ENCODE results near the gene ABTB2.
"Not testable (repeated sequence)": the region's sequence is repeated elsewhere in the genome, so short reads cannot be mapped to it uniquely, and the experiment has no call there.

Gene ABTB2

DNA sequence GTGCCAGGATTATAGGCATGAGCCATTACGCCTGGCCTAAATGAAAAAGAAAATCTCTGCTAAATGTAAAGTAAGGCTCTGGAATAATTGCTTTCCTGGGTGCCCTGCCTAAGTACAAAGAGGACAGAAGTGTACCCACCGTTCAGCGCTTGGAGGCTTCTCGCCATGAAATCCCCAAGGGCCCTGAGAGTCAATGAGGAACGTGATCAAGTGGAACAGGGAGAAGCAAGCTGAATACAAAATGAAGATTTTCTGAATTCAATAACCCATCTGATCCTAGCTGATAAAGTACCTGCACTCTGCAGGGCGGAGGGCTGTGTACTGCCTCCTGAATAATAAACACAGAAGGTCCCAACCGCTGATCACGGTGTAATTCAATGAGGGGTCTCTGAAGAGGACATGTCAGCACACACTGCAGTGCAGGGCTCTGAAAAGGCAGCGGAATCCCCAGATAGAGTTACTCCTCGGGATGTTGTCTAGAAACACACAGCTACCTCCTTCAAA, 97.7 kb downstream of the ABTB2 start:
- no peak for DNase-seq

- no peak for DNase-seq
Observed at GRCh38 chr11:34259087-34259486, 98.7 kb downstream of the ABTB2 start.

DNA sequence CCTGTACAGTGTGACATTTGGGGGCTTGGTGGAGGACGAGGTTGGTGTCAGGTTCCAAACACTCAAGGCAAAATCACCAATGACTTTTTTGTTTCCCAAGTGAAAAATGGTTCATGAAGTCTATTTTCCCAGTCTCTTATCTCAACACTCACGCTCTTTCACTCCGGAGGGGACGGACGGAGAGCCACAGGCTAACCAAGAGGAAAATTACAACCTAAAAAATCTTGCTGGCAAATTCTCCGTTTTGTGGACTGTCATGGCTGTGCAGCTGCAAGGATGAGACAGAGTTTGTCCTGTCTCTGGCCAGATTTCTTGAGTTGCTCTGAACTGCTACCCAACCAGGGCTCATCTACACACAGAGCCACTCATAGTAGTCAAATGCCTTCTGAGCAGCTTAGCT, 101.2 kb downstream of the ABTB2 start:
- DNase-seq: no peak

- no peak for DNase-seq
Observed at GRCh38 chr11:34256150-34256549, 101.7 kb downstream of the ABTB2 start.

- no peak for DNase-seq
Observed at GRCh38 chr11:34255101-34255500, 102.7 kb downstream of the ABTB2 start.

DNA sequence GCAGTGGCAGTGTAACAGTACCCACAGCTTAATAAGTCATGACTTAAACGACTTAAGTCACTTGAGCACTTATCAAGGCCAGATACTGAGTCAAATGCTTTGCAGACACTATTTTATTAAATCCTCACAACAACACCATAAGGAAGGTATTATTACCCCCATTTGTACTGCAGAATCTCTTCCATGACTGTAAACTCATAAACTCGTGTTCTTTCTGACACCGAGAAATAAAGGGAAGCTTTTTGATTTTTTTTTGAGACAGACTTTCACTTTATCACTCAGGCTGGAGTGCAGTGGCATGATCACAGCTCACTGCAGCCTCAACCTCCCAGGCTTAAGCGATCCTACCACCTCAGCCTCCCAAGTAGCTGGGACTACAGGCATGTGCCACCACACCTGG, 103.8 kb downstream of the ABTB2 start:
- no peak for DNase-seq

DNA sequence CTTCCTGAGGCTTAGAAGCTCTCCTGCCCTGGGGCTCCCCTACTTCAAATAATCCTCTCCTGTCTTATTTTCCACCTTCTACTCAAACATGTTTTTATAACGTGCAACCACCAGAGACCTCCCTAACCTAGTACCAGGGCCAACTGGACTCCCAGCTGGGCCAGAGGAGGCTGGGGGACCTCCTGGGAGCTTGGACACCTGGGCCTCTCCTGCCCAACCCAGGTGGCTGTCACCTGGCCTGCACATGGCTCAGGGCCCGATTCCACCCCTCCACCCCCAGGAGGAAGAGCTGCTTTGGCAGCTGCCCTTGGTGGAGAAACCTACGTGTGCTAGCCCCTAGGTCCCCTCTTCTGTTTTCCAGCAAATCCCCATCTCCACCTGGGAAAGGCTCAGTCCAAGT, 105.2 kb downstream of the ABTB2 start:
- DNase-seq: peak; percentile 31

GRCh38 chr11:34252015-34252414, 105.8 kb downstream of the ABTB2 start:
- DNase-seq: no peak

GRCh38 chr11:34251589-34251980, 106.2 kb downstream of the ABTB2 start:
- no peak for DNase-seq

DNA sequence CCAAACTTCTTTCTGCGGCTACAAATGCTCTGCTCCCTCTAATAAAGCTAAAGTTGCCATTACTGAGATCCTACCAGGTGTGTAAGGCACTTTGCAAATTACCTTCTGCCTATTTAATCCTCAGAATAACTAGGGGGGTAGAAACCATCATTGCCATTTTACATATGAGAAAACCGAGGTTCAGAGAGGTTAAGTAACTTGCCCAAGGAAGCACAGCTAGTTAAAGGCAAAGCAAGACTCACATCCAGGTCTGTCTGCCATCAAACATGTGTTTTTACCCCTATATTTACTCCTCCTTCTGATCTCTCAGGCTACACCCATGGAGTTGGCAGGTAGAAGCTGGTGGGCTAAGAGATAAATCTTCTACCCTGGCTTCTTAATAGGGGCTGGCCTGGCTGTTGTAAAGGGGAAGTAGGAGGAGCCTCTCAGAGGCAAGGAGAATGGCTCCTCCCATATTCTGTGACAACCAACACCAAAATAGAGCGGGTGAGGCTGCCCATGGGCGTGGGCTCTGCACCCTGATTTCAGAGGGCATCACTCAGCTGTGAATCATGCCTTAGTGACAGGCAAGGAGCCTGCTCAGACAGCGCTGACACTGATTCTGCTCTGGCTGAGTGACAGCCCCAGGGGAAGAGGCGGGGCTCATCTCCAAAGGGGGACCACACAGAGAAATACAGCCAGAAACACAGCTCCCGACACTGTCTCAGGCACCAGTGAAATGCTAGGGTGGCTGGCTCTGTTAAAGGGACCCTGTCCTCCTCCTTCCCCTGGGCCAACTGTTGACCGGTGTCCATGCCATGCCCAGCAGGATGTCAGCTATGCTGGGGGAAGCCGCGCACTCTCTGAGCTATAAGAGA, 106.8 kb downstream of the ABTB2 start:
- no peak for DNase-seq

DNA sequence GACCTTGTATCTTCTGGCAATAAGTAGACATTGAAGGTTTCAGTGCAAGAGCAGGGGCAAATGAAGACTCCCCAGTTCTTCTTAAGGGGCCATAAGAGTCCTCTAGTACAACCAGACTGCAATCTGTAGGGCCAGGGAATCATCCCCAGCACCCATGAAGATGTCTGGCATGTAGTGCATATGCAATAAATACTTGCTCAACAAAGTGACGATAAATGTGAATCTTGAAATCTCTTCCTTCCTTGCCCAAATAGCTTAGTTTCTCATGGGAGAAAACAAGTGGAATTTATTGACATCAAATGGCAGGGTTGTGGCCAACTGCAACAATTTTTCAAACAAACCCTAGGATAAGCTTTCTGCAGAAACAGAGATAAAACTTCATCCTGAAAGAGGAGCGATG, 107.6 kb downstream of the ABTB2 start:
- no peak for DNase-seq

GRCh38 chr11:34249439-34249838, 108.4 kb downstream of the ABTB2 start:
- DNase-seq: peak; percentile 33

- DNase-seq: not testable (repeated sequence)
Observed at GRCh38 chr11:34246511-34246910, 111.3 kb downstream of the ABTB2 start.

GRCh38 chr11:34245041-34245440, 112.8 kb downstream of the ABTB2 start:
- no peak for DNase-seq

- DNase-seq: peak; percentile 10
Observed at GRCh38 chr11:34243600-34244464, 114.0 kb downstream of the ABTB2 start.

DNA sequence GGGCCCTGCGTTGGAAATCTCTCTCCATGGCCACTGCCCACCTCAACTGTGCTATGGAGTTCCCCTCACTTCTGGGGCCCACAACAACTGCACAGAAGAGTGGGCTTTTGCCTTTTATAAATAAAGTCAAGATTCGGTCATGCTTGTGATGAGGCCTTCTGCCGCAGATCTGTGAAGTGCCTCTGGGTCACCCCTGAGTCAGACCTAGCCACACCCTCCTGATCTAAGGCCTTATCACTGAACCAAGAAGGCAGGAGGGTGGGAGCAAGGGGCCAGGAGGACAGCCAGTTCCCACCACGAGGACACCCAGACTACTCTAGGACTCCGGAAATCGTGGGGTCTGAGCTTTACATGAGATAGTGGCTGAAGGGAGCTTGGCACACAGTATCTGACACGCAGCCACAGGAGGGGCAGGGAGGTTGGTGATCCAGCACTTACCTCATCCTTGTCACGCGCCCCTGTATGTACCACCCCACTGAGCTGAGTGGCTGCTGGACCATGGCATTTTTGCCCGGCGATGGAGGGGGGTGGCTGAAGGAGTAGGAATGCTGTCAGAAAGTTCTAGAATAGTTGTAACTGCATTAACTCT, 115.7 kb downstream of the ABTB2 start:
- no peak for DNase-seq

- DNase-seq: no peak
Observed at GRCh38 chr11:34240150-34240494, 117.7 kb downstream of the ABTB2 start.

DNA sequence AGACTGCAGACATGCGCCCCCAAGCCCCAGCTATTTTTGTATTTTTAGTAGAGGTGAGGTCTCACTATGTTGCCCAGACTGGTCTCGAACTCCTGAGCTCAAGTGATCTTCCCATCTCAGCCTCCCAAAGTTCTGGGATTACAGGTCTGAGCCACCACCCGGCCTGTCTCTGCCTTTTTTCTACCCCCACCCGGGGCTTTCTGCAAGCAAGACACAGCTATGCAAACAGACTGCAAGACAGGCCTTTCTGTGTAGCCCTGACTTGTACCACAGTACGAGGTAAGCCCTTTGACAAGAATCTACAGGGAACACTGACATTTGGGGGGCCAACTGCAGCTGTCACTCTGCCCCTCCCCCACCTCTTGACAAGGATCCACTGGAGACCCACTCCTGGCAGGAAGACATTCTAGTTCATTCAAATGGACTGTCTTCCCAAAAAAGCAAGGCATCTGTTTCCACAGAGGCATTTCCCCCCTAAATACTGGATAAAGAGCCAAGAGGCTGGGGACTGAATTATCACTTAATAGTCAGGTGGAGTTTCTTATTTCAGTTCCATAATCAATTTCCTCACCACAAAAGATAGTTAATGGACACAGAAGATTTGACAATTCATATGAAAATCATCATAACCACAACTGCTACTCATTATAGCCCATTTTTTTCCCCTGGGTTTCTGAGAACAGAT, 118.2 kb downstream of the ABTB2 start:
- no peak for DNase-seq

DNA sequence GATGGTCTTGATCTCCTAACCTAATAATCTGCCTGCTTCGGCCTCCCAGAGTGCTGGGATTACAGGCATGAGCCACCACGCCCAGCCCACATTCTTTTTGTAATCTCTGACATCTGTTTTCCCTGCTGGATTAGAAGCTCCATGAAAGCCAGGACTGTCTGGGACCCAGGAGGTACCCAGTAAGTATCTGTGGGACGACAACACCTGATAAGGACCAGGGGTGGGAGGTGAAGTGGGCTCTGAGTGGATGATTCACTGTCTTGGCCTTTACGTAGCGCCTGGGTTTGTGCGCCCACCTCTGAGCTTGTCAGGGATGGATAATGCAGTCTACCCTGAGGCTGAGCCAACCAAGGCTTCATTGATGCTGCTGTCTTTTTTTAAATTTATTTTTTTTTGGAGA, 118.8 kb downstream of the ABTB2 start:
- no peak for DNase-seq

DNA sequence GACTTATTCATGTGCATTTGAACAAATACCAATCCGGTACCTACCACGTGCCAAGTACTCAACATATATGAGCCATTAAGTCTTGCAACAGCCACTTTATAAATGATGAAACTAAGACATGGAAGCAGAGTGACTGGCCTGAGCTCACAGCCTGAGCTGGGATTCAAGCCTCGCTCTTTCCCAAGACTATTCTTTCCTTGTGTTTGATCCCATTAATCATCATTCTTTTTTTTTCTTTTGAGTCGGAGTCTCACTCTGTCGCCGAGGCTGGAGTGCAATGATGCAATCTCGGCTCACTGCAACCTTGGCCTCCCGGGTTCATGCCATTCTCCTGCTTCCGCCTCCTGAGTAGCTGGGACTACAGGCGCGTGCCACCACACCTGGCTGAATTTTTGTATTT, 119.3 kb downstream of the ABTB2 start:
- DNase-seq: no peak

DNA sequence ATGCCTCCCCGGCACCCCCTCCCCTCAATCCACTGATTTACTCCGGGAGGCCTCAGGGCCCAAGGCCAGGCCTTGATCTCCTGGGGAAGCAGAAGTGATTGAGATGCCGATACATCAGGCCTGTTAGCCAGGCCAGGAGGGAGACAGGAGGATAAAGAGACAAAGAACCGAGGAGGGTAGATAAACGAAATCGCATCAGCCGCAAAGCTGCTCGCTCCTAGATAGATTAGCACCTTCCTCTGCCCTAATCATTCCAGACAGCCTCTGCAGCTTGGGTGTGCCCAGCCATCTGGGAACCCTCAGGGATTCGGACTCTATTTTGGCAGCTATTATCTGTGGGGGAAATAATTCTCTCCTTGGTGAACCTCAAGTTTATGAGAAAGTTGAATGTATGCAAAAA, 121.2 kb downstream of the ABTB2 start:
- no peak for DNase-seq

DNA sequence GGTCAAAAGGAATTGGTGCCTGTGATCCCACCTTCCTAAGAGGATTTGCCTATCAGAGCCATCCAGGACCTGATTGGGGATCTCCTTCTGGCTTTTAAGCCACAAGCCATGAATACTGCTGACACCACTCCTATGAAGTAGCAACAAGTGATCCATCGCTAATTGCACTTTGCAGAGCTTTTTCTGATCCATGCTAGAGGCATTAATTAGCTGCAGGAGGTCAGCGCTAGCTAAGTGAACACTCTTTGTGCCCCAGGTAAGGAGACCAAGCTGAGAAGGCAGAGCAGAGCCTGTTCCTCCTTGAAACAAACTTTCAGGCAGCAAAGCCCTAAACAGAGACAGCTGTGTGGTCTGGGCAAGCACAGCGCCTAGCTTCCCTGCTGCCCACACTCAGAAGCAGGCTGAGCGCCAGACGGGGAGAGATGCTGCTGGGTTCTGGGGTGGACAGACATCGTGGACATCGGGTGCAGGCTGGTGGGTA, 122.2 kb downstream of the ABTB2 start:
- DNase-seq: no peak

GRCh38 chr11:34235189-34235588, 122.6 kb downstream of the ABTB2 start:
- no peak for DNase-seq
